SK-N-MC (cell line): ENCODE measurements around the gene NDUFS7.
"Not testable (repeated sequence)": the region's sequence is repeated elsewhere in the genome, so short reads cannot be mapped to it uniquely, and the experiment has no call there.

Experiments
- DNase-seq: peaks from one replicate; pipeline ENCODE4 v3.0.0-alpha.2; 2011; ENCODE audit warnings: low read depth, low spot score
- H3K27ac ChIP-seq: fragments of 200-600 bp; sonication (generic); 2 replicates; pipeline ENCODE4 v1.5.1; 2016; ENCODE audit warnings: mixed run types
- H3K36me3 ChIP-seq: fragments of 200-600 bp; sonication (generic); 2 replicates; pipeline ENCODE4 v1.6.1; 2017; ENCODE audit warnings: antibody characterized with exemption, low read length, mixed read lengths; ENCODE audit not compliant: insufficient read depth
- H3K4me3 ChIP-seq: fragments of 200-600 bp; sonication (generic); 2 replicates; pipeline ENCODE4 v1.5.1; 2016
- H3K9ac ChIP-seq: fragments of 200-600 bp; sonication (generic); 2 replicates; pipeline ENCODE4 v1.8.0; 2017; ENCODE audit warnings: mixed run types, mixed read lengths; ENCODE audit not compliant: insufficient read length
- H3K9me3 ChIP-seq: fragments of 200-600 bp; sonication (generic); 2 replicates; pipeline ENCODE4 v1.6.1; 2017; ENCODE audit warnings: low read depth, mild to moderate bottlenecking, antibody characterized with exemption, low read length, moderate library complexity, mixed read lengths
- EZH2 ChIP-seq: fragments of 200-600 bp; sonication (generic); IDR thresholded peaks from one replicate; pipeline ENCODE4 v1.6.1; 2017; ENCODE audit warnings: antibody characterized with exemption
- FOXP2 ChIP-seq: optimal IDR thresholded peaks from 2 replicates; pipeline ENCODE3; 2011; ENCODE audit warnings: mild to moderate bottlenecking, moderate library complexity; ENCODE audit not compliant: insufficient read depth; ENCODE audit errors: extremely low read length, control extremely low read depth
- POLR2AphosphoS5 ChIP-seq: IDR thresholded peaks from 2 replicates; pipeline ENCODE4 v1.6.1; 2012; ENCODE audit warnings: mild to moderate bottlenecking, low read depth, low read length, borderline replicate concordance

NDUFS7 gene

DNA sequence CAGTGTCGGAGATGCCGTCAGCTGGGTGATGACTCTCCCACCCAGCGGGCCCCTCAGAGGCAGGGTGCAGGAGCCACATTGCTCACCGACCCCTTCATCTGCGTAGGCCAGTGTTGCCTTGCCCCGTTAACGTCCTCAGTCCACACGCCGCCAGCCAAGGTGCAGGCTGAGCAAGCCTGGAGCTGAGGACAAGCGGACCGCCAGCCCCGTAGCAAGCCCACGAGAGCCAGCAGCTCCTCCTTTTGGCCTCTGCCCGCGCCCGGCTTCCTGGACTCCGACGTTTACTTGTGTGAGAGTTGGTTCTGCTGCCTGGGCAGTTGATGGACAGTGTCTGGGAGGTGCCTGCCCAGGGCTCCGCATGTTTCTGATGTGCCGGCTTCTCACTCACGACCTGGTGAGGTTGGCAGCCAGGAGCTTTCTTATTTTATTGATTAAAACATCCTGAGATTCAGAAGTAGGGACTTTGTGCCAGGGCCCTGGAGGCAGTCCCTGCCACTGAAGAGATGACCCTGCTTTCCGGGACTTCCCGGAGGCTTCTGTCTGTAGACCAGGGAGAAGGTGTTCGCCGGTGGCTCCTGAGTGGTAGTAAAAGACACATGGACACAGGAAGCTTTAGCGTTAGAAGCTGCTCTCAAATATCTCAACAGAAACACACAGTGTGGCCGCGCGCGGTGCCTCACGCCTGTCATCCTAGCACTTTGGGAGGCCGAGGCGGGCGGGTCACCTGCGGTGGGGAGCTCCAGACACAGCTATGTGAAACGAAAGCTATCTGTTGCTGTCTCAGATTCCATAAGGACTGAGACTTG lies 29.5 kb downstream of the NDUFS7 start:
- no peak for DNase-seq
- no peak for TF ChIP-seq POLR2AphosphoS5
- TF ChIP-seq EZH2, result no peak
- no peak for TF ChIP-seq FOXP2
- Histone ChIP-seq H3K9me3 (no peaks in the 10 kb centered on the region), H3K27ac (peak overlapping the region; percentile 79), H3K4me3 (no peak overlapping the region), H3K9ac (no peak overlapping the region), H3K36me3 (peaks cover 49% of the 10 kb centered on the region)

DNA sequence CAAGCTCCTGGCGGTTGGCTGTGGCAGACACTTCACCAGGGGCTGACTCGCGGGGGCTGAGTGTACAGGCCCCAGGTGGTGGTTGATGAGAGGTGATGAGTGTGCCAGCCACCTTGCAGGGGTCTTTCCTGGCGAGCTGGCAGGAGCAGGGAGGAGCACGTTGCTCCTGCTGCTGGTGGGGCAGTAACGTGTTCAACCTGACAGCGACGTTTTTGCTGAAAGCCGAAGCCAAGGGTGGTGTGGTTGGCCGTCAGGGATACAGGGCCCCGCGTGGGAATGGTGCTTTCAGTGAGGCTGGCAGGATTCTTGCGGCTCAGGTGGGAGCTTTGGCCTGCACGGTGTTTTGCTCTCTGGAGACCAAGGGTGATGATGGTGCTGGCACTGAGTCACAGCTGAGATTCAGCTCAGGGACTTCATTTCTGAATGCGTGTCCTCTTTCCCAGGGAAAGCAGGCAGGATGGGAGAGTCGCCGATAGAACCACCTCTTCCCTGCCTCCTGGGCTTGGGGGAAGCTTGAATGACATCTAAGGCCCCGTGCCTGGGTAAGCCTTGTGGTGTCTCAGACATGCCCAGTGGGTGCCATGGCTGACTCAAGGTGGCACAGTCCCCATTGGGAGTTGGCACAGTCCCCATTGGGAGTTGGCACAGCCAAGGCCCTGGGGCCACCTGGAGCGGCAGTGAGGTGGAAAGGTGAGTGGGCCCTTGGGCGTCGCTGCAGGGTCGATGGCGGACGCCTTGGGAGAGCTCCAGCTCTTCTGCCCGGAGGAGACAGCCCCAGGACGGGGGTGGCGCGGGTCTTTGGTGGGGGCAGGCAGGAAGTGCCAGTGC lies 32.5 kb downstream of the NDUFS7 start:
- Histone ChIP-seq H3K9ac (peak overlapping the region; percentile 70), H3K4me3 (peak overlapping the region; percentile 74), H3K9me3 (no peaks in the 10 kb centered on the region), H3K36me3 (peaks cover 56% of the 10 kb centered on the region), H3K27ac (peak overlapping the region; percentile 89)
- TF ChIP-seq EZH2 (no peak), FOXP2 (no peak), POLR2AphosphoS5 (no peak; the same call in 1 of the 2 replicates)
- no peak for DNase-seq

DNA sequence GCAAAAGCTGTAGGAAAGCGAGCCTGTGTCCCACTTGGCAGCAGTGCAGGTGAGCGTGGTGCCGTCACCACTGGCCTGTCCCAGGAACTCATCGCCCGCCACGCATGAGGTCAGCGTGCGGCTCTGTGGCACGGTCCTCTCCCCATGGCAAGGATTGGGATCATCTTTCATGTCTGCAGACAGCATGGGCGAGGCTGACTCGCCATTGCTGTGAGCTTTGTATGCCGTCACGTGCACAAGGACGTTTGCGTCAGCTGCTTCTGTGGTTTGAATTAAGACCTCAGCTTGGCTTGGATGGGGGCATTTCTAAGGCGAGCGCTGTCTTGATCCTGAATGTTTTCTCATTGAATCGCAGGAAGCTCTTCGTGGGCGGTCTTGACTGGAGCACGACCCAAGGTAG lies 33.4 kb downstream of the NDUFS7 start:
- no peak for TF ChIP-seq POLR2AphosphoS5
- no peak for TF ChIP-seq FOXP2
- TF ChIP-seq EZH2, result no peak
- peaks cover 65% of the 10 kb centered on the region for H3K36me3 ChIP-seq
- no peaks in the 10 kb centered on the region for H3K9me3 ChIP-seq
- H3K4me3 ChIP-seq, result no peak overlapping the region
- H3K27ac ChIP-seq, result no peak overlapping the region; the same call in 1 of the 2 replicates
- no peak for DNase-seq
- H3K9ac ChIP-seq, result no peak overlapping the region

DNA sequence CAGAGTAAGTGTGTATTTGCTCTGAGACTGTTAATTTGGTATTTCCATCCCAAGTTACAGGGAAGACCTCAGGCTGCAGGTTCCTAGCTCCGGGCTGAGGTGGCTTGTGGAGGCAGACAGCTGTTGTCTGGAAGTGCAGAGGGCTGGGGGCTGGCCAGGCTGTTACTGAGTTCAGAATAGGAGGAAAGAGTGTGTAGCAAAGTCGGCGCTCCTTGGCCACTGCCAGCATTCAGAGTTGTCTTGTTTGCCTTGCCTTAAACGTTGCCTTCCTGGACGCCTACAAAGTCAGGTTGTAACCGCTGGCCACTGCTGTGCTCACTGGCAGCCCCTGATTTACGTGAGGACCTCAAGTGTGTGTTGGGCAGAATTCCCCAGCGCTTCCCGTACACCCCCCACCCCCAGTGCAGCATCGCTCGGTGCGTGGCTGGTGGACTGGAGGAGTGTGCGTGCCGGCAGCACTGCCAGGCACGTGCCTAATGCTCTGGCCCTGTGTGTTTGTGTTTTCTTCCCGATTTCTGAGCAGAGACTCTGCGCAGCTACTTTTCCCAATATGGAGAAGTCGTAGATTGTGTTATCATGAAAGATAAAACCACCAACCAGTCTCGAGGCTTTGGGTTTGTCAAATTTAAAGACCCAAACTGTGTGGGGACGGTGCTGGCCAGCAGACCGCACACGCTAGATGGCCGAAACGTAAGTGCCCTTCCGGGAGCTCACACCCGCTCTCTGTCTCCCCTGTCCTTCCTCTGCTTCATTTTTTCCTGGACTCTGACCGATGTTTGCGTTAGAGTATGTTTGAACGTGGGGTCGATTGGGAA lies 34.2 kb downstream of the NDUFS7 start:
- Histone ChIP-seq H3K9ac (no peak overlapping the region), H3K4me3 (no peak overlapping the region), H3K27ac (0 out of 2 replicates have a peak overlapping the region, but pooled peaks have one; percentile 19), H3K36me3 (peaks cover 69% of the 10 kb centered on the region), H3K9me3 (no peaks in the 10 kb centered on the region)
- no peak for TF ChIP-seq EZH2
- TF ChIP-seq POLR2AphosphoS5, result no peak
- TF ChIP-seq FOXP2, result no peak
- DNase-seq, result no peak

DNA sequence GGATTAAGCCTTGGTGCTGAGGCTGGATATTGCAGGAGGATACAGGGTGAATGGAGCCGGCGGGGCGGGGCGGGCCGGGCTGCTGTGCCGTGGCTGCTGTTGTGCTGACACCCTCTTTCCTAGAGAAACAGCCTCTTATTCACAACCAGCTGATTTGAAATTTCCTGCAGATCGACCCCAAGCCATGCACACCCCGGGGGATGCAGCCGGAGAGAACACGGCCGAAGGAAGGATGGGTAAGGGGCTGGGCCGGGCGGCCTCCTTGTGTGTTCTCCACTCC lies 34.7 kb downstream of the NDUFS7 start:
- no peak for DNase-seq
- no peak overlapping the region for H3K4me3 ChIP-seq
- H3K9ac ChIP-seq, result no peak overlapping the region
- H3K9me3 ChIP-seq, result no peaks in the 10 kb centered on the region
- H3K27ac ChIP-seq, result no peak overlapping the region
- peaks cover 70% of the 10 kb centered on the region for H3K36me3 ChIP-seq
- no peak for TF ChIP-seq FOXP2
- TF ChIP-seq EZH2, result no peak
- TF ChIP-seq POLR2AphosphoS5, result no peak

DNA sequence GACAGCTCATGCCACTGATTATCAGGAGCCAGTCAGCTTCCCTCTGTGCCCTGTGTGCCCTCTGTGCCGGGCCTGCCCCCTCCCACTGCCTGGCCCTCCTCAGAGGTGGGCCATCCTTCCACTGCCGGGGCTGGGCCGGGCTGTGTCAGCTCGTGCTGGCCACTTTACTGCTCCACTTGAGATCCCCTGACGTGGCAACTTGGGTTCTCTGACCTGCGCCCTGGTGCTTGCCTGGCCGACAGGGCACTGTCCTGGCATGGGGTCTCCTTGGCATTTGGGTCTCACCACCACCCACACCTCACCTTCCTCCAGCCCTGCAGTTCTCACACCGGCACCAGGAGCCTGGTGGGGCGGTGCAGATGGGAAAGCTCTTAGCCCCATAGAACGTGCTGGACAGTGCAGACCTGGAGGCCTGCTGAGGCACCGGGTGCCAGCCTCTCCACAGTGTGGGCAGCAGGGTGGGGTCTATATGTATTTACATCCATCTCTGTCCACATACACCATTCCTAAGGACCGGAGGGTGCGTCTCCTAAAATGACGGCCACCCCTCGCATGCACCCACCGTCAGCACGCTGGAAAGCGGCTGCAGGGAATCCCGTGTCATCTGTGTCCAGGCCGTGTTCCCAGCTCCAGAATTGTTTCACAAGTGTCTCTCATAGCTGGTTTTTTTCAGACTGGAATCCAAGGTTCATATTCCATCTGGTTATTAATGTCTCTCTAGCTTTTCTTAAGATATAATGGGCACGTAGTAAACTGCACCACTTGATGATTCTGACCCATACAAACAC lies 35.4 kb downstream of the NDUFS7 start:
- Histone ChIP-seq H3K27ac (no peak overlapping the region), H3K9me3 (no peaks in the 10 kb centered on the region), H3K36me3 (peaks cover 76% of the 10 kb centered on the region), H3K4me3 (no peak overlapping the region), H3K9ac (no peak overlapping the region)
- DNase-seq, result no peak
- no peak for TF ChIP-seq EZH2
- no peak for TF ChIP-seq POLR2AphosphoS5
- TF ChIP-seq FOXP2, result no peak

DNA sequence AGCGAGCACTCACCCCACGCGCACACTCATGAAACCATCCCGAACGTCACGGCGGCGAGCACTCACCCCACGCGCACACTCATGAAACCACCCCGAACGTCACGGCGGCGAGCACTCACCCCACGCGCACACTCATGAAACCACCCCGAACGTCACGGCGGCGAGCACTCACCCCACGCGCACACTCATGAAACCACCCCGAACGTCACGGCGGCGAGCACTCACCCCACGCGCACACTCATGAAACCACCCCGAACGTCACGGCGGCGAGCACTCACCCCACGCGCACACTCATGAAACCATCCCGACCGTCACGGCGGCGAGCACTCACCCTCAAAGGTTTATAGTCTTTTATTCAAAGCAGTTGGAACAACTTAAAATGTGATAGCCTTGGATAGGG lies 36.4 kb downstream of the NDUFS7 start:
- H3K36me3 ChIP-seq, result peaks cover 83% of the 10 kb centered on the region
- H3K9me3 ChIP-seq, H3K9ac ChIP-seq, H3K27ac ChIP-seq, DNase-seq, H3K4me3 ChIP-seq: not testable (repeated sequence)

DNA sequence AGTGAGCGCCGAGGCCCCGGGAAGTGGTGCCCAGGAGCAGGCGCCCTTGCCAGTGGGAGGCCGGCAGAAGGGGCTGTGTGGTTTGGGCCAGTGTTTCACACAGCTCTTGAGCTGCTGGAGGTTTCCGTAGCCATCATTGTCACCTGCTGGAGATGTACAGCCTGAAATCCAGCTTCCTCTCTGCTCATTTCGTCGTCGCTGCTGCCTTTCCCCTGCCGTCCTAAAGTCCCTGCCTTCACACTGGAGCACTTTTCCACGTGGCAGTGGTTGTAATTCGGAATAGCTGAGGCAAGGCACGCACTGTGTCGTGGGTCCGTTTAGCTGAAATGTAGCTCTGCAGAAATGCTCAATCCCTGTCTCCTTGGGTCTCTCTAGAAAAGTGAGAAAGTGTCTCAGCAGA lies 36.9 kb downstream of the NDUFS7 start:
- TF ChIP-seq POLR2AphosphoS5 (no peak), EZH2 (no peak), FOXP2 (no peak)
- peaks cover 87% of the 10 kb centered on the region for H3K36me3 ChIP-seq
- H3K4me3 ChIP-seq, result no peak overlapping the region
- no peaks in the 10 kb centered on the region for H3K9me3 ChIP-seq
- H3K9ac ChIP-seq, result no peak overlapping the region
- DNase-seq, result no peak
- 0 out of 2 replicates have a peak overlapping the region, but pooled peaks have one; percentile 19 for H3K27ac ChIP-seq
